Measurements from ENCODE around the gene PSMG3.

- TF ChIP-seq GATA2 (IDR thresholded peaks at IDR 0.05; ENCODE audit: low read depth, low read length) = no peak
- TF ChIP-seq GATA3 (IDR thresholded peaks at IDR 0.05; ENCODE audit: low read depth, low read length) = no peak
Measured at GRCh38 chr7:1597791-1598190, 28.0 kb upstream of the PSMG3 start.

Data from SH-SY5Y (cell line).